Astrocyte of the spinal cord (primary cell): ENCODE results near the gene KIF23.

Experiments
- DNase-seq: peaks from one replicate; pipeline ENCODE4 v3.0.0; 2011; ENCODE audit warnings: low read depth, low spot score
- H3K4me3 ChIP-seq: 2 replicates; pipeline ENCODE4 v1.5.1; 2011; ENCODE audit warnings: low read depth, mild to moderate bottlenecking, low read length, moderate library complexity
- in situ Hi-C: cut with HindIII; loops from 2 replicates; pipeline ENCODE4 v1.10.0; 2017; ENCODE audit warnings: low sequenced_read_pairs
- TF ChIP-seq, protein P1 (sequence below): IDR thresholded peaks from 2 replicates; pipeline ENCODE4 v1.5.1; 2012; ENCODE audit warnings: low read depth, mild to moderate bottlenecking, low read length, inconsistent platforms

Gene KIF23

DNA sequence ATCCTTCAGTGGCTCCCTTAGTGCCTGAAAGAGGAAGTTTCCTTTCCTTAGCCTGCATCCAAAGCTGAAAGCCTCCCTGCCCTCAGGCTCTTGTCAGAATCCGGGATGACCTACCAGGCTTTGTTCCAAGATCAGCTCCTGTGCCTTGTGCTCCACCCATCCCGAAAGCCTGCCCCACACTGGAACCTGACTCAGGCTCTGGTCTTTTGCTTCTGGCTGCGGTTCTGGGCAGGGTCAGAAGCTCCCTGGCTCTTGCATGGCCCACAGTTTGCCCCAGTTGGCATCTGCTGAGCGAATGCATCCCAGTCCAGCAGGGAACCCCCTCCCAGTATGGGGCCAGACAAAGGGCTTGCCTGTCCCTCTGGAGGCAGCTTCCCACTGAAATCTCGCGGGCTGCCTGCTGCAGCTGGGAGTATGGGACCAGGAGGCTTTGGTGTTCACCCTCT is 25.9 kb upstream of the KIF23 start:
- DNase-seq, result no peak
- in situ Hi-C loops, result no loop called here
- TF ChIP-seq, protein P1, sequence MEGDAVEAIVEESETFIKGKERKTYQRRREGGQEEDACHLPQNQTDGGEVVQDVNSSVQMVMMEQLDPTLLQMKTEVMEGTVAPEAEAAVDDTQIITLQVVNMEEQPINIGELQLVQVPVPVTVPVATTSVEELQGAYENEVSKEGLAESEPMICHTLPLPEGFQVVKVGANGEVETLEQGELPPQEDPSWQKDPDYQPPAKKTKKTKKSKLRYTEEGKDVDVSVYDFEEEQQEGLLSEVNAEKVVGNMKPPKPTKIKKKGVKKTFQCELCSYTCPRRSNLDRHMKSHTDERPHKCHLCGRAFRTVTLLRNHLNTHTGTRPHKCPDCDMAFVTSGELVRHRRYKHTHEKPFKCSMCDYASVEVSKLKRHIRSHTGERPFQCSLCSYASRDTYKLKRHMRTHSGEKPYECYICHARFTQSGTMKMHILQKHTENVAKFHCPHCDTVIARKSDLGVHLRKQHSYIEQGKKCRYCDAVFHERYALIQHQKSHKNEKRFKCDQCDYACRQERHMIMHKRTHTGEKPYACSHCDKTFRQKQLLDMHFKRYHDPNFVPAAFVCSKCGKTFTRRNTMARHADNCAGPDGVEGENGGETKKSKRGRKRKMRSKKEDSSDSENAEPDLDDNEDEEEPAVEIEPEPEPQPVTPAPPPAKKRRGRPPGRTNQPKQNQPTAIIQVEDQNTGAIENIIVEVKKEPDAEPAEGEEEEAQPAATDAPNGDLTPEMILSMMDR, result no peak
- no peak overlapping the region for H3K4me3 ChIP-seq

DNA sequence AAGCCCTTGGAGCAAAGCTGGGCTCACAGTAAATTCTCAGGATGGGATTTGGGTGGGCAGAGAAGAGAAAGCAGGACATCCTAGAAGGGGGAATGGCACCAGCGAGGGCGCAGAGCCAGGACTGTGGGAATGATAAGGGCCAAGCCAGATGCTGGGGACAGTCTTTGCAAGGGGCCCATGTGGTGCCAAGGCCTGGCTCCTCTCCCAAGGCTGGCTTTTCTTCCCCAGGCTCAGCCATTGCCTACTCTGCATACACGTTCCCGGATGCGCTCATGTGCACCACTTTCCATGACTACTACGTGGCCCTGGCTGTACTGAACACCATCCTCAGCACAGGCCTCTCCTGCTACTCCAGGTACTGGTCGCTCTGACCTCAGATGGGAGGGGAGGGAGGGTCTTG is 24.7 kb upstream of the KIF23 start:
- H3K4me3 ChIP-seq, result no peak overlapping the region
- TF ChIP-seq, protein P1, result no peak
- no peak for DNase-seq
- in situ Hi-C loops, result no loop called here

DNA sequence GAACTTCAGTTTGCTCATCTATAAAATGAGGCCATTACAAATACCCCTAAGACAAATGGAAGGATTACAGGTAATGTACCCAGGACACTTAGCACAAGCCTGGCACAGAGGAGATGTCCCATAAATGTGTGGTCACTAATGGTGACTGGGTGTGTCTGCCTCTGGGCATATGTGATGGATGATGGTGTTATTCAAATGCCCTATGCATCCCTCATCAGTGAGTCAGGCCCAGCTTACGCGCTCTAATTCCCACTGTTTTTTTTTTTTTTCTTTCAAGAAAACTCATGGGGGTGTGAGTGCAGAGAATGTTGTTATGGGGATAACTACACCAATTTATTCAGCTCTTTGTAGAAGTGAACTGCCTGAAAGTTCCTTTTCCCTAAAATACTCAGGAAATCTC is 23.6 kb upstream of the KIF23 start:
- DNase-seq, result peak; percentile 45
- no peak overlapping the region for H3K4me3 ChIP-seq
- in situ Hi-C loops, result no loop called here
- TF ChIP-seq, protein P1, result no peak

DNA sequence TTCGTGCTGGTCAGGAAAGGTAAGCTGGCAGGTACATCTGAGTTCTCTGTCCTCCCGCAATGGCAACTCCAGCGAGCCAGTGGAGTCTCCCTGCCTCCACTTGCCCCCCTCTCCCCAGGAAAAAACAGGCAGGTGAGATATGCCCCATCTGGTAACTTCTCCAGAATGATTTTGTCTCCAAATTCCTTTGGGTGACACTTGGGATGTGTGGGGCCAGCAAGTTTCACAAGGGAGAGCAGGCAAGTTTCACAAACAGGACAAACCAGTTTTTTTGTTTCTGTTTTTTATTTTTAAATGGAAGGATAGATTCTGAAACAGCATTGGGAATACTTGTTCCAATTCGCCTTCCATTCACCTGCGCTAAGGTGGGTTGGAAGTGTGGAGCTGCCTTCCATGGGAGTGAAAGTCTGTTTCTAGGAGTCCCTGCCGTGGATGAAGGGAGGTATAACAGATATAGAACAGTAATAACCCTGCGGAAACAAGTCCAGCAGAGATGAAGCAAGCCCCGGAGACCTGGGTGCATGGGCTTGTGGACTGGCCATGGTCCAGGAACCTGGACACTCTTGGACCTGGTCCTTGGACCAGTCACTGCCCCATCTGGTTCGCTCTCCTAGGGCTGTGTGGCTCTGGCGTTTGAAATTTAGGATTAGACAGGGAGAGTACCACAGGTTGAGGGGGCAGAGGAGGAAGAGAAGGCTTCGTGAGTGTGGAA is 22.9 kb upstream of the KIF23 start:
- TF ChIP-seq, protein P1, result no peak
- DNase-seq, result no peak
- no peak overlapping the region for H3K4me3 ChIP-seq
- in situ Hi-C loops, result no loop called here

DNA sequence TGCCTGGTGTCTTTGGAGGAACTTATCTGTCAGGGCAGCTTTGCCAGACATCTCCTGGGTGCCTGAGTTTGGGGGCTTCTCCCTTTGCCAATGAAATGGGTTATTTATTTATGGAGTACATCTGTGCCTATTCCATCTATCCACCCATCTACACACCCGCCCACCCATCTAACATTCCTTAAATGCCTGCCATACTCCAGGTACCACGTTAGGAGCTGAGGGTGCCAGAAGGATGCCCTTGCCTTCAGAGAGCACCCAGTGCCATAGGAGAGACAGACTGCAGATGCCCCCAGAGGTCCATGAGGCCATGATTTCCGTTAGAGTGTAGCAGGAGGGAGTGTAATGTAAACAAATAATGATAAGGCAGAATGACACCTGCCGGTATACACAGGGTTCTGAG is 21.8 kb upstream of the KIF23 start:
- no peak for DNase-seq
- in situ Hi-C loops, result no loop called here
- TF ChIP-seq, protein P1, result no peak
- H3K4me3 ChIP-seq, result no peak overlapping the region

DNA sequence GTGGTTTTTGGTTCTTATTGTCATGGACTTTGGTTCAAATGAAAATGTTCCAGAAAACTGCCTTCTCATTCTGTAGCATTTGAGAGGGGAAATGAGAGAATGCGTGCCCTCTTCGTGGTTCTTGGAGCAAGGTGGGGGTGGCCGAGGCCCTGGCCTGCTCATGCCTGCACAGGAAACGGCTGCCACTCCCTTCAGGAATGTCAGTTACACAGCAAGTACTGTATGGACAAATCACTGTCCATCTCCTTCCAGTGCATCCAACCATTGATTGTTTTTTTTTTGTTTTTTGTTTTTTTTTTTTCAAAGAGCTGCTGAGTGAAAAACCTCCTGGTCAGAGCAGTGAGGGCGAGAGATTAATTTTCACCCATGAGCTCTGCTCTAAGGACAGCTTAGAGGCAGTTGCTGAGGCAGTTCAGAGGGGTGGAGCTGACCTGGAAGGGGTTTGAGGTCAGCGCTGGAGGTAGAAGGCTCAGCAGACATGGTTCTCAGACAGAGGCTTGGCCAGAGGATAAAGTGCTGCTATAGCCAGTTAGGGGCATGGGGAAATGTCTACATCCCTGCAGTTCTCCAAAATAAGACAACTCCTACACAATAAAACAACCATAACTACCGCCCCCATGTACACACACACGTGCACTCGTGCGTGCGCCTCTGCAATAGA is 20.2 kb upstream of the KIF23 start:
- in situ Hi-C loops, result no loop called here
- no peak for DNase-seq
- TF ChIP-seq, protein P1, result no peak
- no peak overlapping the region for H3K4me3 ChIP-seq
